ENCODE measurements around the gene ENPP3.

- TF ChIP-seq IRF2 (CRISPR knock-in tag; IDR thresholded peaks at IDR 0.05; ENCODE audit: borderline replicate concordance, low read depth) (no peak), SP1 (CRISPR knock-in tag; conservative IDR thresholded peaks at IDR 0.05) (no peak), CTCF (IDR thresholded peaks at IDR 0.05) (no peak), SMAD4 (CRISPR knock-in tag; IDR thresholded peaks at IDR 0.05) (no peak), E2F1 (CRISPR knock-in tag; IDR thresholded peaks at IDR 0.05) (no peak), USF1 (CRISPR knock-in tag; IDR thresholded peaks at IDR 0.05) (no peak), ATF1 (CRISPR knock-in tag; IDR thresholded peaks at IDR 0.05) (no peak), CREM (CRISPR knock-in tag; IDR thresholded peaks at IDR 0.05) (no peak), ATF3 (CRISPR knock-in tag; conservative IDR thresholded peaks at IDR 0.05) (no peak), MAX (CRISPR knock-in tag; IDR thresholded peaks at IDR 0.05) (no peak), OVOL2 (CRISPR knock-in tag; IDR thresholded peaks at IDR 0.05; ENCODE audit: borderline replicate concordance) (no peak), CREB1 (CRISPR knock-in tag; IDR thresholded peaks at IDR 0.05) (no peak), ZNF512 (CRISPR knock-in tag; IDR thresholded peaks at IDR 0.05; ENCODE audit: borderline replicate concordance) (no peak)
Measured at GRCh38 chr6:131762984-131763383, 125.9 kb downstream of the ENPP3 start.

Measured in WTC11 (cell line).